Heart left ventricle (tissue), 16 donors: Measurements from ENCODE around the gene IER5L. TPM values are rescaled to one million over a fixed set of nuclear protein-coding genes. Genes with fewer than 3 reads are reported as not detected.

Source experiments
- ATAC-seq, 4 donors: fragments of 200-7000 bp; cut with Tn5 transposase; one replicate each; pipeline ENCODE4 v1.9.1; 2020 to 2022; ENCODE audit warnings: moderate library complexity in 4 of 4, mild to moderate bottlenecking in 3 of 4, moderate number of reproducible peaks in 1 of 4
- DNase-seq, 5 donors: peaks; one replicate each; pipeline ENCODE4 v3.0.0-alpha.2; 2020
- H3K27ac ChIP-seq, 12 donors: fragments of 200-600 bp; sonication (generic) in 4 of 12; one replicate each; pipeline versions ENCODE4 v1.5.0 to v1.8.0; 2016 to 2022; ENCODE audit warnings: mild to moderate bottlenecking in 2 of 12
- H3K27me3 ChIP-seq, 9 donors: fragments of 200-600 bp; sonication (generic) in 2 of 9; one replicate each; pipeline versions ENCODE4 v1.5.1 to v1.8.0; 2016 to 2022; ENCODE audit warnings: mild to moderate bottlenecking in 3 of 9
- H3K36me3 ChIP-seq, 9 donors: fragments of 200-600 bp; sonication (generic) in 2 of 9; one replicate each; pipeline versions ENCODE4 v1.5.0 to v1.8.0; 2018 to 2022; ENCODE audit warnings: mild to moderate bottlenecking in 2 of 9
- H3K4me1 ChIP-seq, 12 donors: fragments of 200-600 bp; sonication (generic) in 4 of 12; one replicate each; pipeline versions ENCODE4 v1.5.0 to v1.8.0; 2016 to 2022; ENCODE audit warnings: mild to moderate bottlenecking in 3 of 12
- H3K4me3 ChIP-seq, 12 donors: fragments of 200-600 bp; sonication (generic) in 4 of 12; one replicate each; pipeline versions ENCODE4 v1.5.0 to v1.8.0; 2017 to 2022; ENCODE audit warnings: mild to moderate bottlenecking in 9 of 12, moderate library complexity in 4 of 12
- H3K9me3 ChIP-seq, 12 donors: fragments of 200-600 bp; sonication (generic) in 4 of 12; one replicate each; pipeline versions ENCODE4 v1.5.0 to v1.8.0; 2016 to 2022; ENCODE audit warnings: mild to moderate bottlenecking in 1 of 12
- CTCF ChIP-seq, 12 donors: fragments of 200-600 bp; sonication (generic) in 4 of 12; IDR thresholded peaks; one replicate each; pipeline versions ENCODE4 v1.5.0 to v1.8.0; 2018 to 2022; ENCODE audit warnings: antibody characterized with exemption in 12 of 12, mild to moderate bottlenecking in 5 of 12
- POLR2A ChIP-seq, 2 donors: fragments of 450-650 bp; IDR thresholded peaks; one replicate each; pipeline ENCODE4 v1.6.1; 2017; ENCODE audit warnings: antibody characterized with exemption in 2 of 2, mild to moderate bottlenecking in 2 of 2, moderate library complexity in 2 of 2
- WGBS, 4 donors: extraction: QIAGEN DNeasy Blood & Tissue Kit in 2 of 4; methylation state at CpG; one replicate each; pipeline versions ENCODE4 v1.1.5 to v1.1.7; 2013 to 2018; 5-methylcytosine and 5-hydroxymethylcytosine counted together
- intact Hi-C, 10 donors: fragments of 100-400 bp; cut with DNase I; formaldehyde crosslinking; loops; one replicate each; pipeline versions ENCODE4 v1.11.1 to v1.14.2; 2022
- polyA plus RNA-seq, 2 donors: library from polyadenylated mRNA; stranded (reverse); fragments of 200-250 nt; gene quantifications; one replicate each; pipeline ENCODE4 v1.2.3, GENCODE V29; 2013
- total RNA-seq, 9 donors: library from RNA; depleted of rRNA in 2 of 9; stranded (reverse); fragments of >200 nt in 2 of 9; fragmentation: NEBNext Ultra II Directional in 3 of 9; extraction: Animal tissue kit (Norgen Biotek cat#: 25700) in 3 of 9; gene quantifications; one replicate each; pipeline versions ENCODE4 v1.1.0 to v1.2.4, GENCODE V29; 2016 to 2023
- donor health status: ischemic (EF 13 %, LVEDD 7.1; RV severe dilation, severe dysfunction).
- donor health status: healthy with polysubstance abuse.
- donor health status: DM: no; HTN: yes; CAD: no.
- donor health status: DM: no; HTN: no; CAD: no.
- donor health status: ischemic (EF 25% LVEDD 6.9; RV normal size, moderate dysfunction).
- donor health status: ischemic (EF 25% LVEDD 5.7; RV mildly dilated, moderate dysfunction).
- donor health status: healthy.
- donor health status: DM: yes; HTN: yes; CAD: no.
- donor health status: ischemic (EF 35%, LVEDD 5.7; RV mildly dilated, moderate dysfunction).
- donor health status: nonischemic (EF 11% LVEDD 7.7; RV severe dilation, severe dysfunction).
- donor health status: DM: yes; HTN: yes; CAD: no.
- donor health status: PGD.
- donor health status: ischemic (EF 29% LVEDD 5.4; RV normal size, mild dysfunction).
- donor health status: nonischemic (EF 23%, LVEDD 6.1; RV moderate dilation, normal function).

The IER5L gene
- total and polyA plus RNA-seq, 11 donors = 2.8 to 18.4 (median 5.5) TPM

GRCh38 chr9:129209109-129209508, 31.0 kb upstream of the IER5L start:
- H3K27me3 ChIP-seq = no peaks in the 10 kb centered on the region
- H3K4me3 ChIP-seq = no peak overlapping the region
- TF ChIP-seq POLR2A (IDR thresholded peaks at IDR 0.05) (no peak), CTCF (IDR thresholded peaks at IDR 0.05) (no peak)
- no peak for DNase-seq
- 73 to 83% (median 76%) methylated on average over 4 of the region's 4 CpGs for WGBS, 4 donors
- no peaks in the 10 kb centered on the region for H3K36me3 ChIP-seq
- intact Hi-C loops = no loop called here
- H3K9me3 ChIP-seq = no peaks in the 10 kb centered on the region
- H3K4me1 ChIP-seq = no peaks in the 10 kb centered on the region
- no peak for ATAC-seq
- H3K27ac ChIP-seq = no peak overlapping the region

- intact Hi-C loops = no loop called here
- H3K27ac ChIP-seq = no peak overlapping the region
- H3K9me3 ChIP-seq = no peaks in the 10 kb centered on the region
- WGBS, 4 donors = 73 to 85% (median 76%) methylated on average over 17 of the region's 17 CpGs
- peaks cover 0 to 5% (median 0%) of the 10 kb centered on the region in 12 donors for H3K4me1 ChIP-seq
- no peak for TF ChIP-seq CTCF (IDR thresholded peaks at IDR 0.05)
- H3K4me3 ChIP-seq = no peak overlapping the region
- ATAC-seq (no peak), DNase-seq (no peak)
- no peaks in the 10 kb centered on the region for H3K27me3 ChIP-seq
- no peaks in the 10 kb centered on the region for H3K36me3 ChIP-seq
Observed at GRCh38 chr9:129208207-129209032, 30.4 kb upstream of the IER5L start.

GRCh38 chr9:129206905-129207304, 28.8 kb upstream of the IER5L start:
- H3K27ac ChIP-seq = no peak overlapping the region
- intact Hi-C loops = no loop called here
- peaks cover 0 to 9% (median 0%) of the 10 kb centered on the region in 12 donors for H3K4me1 ChIP-seq
- WGBS, 4 donors = 82 to 94% (median 88%) methylated on average over 7 of the region's 7 CpGs
- H3K9me3 ChIP-seq = no peaks in the 10 kb centered on the region
- no peak overlapping the region for H3K4me3 ChIP-seq
- ATAC-seq (no peak), DNase-seq (no peak)
- TF ChIP-seq POLR2A (IDR thresholded peaks at IDR 0.05) (no peak), CTCF (IDR thresholded peaks at IDR 0.05) (no peak)
- H3K27me3 ChIP-seq = no peaks in the 10 kb centered on the region
- H3K36me3 ChIP-seq = no peaks in the 10 kb centered on the region

DNA sequence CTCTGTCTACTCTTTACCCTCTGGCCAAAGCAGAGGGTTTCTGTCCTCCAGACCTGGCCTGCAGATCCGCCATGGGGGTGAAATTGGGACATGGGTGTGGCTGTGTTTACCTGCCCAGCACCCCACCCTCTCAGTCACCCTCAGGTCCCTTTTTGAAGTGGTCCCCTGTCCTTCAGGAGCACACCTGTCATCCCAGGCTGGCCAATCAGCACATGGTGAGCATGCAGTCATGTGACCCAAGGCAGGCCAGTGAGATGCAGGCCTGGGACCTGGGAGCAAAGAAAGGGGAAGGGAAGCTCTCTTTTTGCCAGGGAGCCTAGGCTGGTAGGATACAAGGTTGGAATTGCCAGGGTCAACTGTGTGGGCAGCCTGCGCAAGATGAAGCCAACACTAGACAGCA, 28.3 kb upstream of the IER5L start:
- Histone ChIP-seq H3K4me1 (peaks cover 0 to 9% (median 0%) of the 10 kb centered on the region in 12 donors), H3K27ac (no peak overlapping the region), H3K27me3 (no peaks in the 10 kb centered on the region), H3K36me3 (no peaks in the 10 kb centered on the region), H3K4me3 (no peak overlapping the region), H3K9me3 (no peaks in the 10 kb centered on the region)
- intact Hi-C loops = no loop called here
- ATAC-seq (no peak), DNase-seq (no peak)
- TF ChIP-seq CTCF (IDR thresholded peaks at IDR 0.05) (no peak), POLR2A (IDR thresholded peaks at IDR 0.05) (no peak)
- WGBS, 4 donors = 48 to 100% (median 74%) methylated on average over 1 to 2 of the region's 2 CpGs
